Bone marrow (tissue), 2 donors: ENCODE measurements around the gene HLA-G.

ENCODE experiments used
- DNase-seq, 2 donors: peaks; one replicate each; lab custom pipeline; 2025; lab: John Stamatoyannopoulos, UW

HLA-G gene

GRCh38 chr6:29816030-29816429, 11.6 kb upstream of the HLA-G start:
- DNase-seq, result no peak

- DNase-seq, result no peak
Measured at GRCh38 chr6:29818892-29819291, 8.7 kb upstream of the HLA-G start.

- DNase-seq, result no peak
Measured at GRCh38 chr6:29824144-29824543, 3.5 kb upstream of the HLA-G start.

- DNase-seq, result no peak
Measured at GRCh38 chr6:29825848-29826247, 1.8 kb upstream of the HLA-G start.

- DNase-seq, result no peak
Measured at GRCh38 chr6:29826271-29826670, 1.4 kb upstream of the HLA-G start.

GRCh38 chr6:29828471-29828797, 809 bp downstream of the HLA-G start:
- no peak for DNase-seq

GRCh38 chr6:29829766-29830165, 2.1 kb downstream of the HLA-G start:
- DNase-seq, result no peak

- DNase-seq, result no peak
Measured at GRCh38 chr6:29830409-29830808, 2.8 kb downstream of the HLA-G start.

GRCh38 chr6:29831776-29832175, 4.2 kb downstream of the HLA-G start:
- DNase-seq, result no peak

GRCh38 chr6:29834564-29835436, 7.2 kb downstream of the HLA-G start:
- DNase-seq, result peak in 1 of 2 donors; percentile 10

- no peak for DNase-seq
Measured at GRCh38 chr6:29839917-29840316, 12.3 kb downstream of the HLA-G start.

GRCh38 chr6:29841030-29841429, 13.4 kb downstream of the HLA-G start:
- no peak for DNase-seq

- no peak for DNase-seq
Measured at GRCh38 chr6:29845405-29846006, 17.9 kb downstream of the HLA-G start.

- peak; percentile 50 to 61 for DNase-seq
Measured at GRCh38 chr6:29847871-29848630, 20.4 kb downstream of the HLA-G start.

GRCh38 chr6:29850011-29850553, 22.5 kb downstream of the HLA-G start:
- no peak for DNase-seq

- DNase-seq, result no peak
Measured at GRCh38 chr6:29851190-29851589, 23.6 kb downstream of the HLA-G start.

GRCh38 chr6:29853245-29853644, 25.6 kb downstream of the HLA-G start:
- DNase-seq, result no peak

- DNase-seq, result no peak
Measured at GRCh38 chr6:29858006-29858405, 30.4 kb downstream of the HLA-G start.

GRCh38 chr6:29861521-29862255, 34.1 kb downstream of the HLA-G start:
- no peak for DNase-seq

GRCh38 chr6:29864037-29864810, 36.6 kb downstream of the HLA-G start:
- no peak for DNase-seq

GRCh38 chr6:29865631-29866030, 38.0 kb downstream of the HLA-G start:
- DNase-seq, result no peak
